Tibial nerve (tissue), 4 donors: ENCODE data around the gene NINJ2.

Experiments
- EP300 ChIP-seq, 2 donors: sonication (generic); formaldehyde crosslinking; IDR thresholded peaks; one replicate each; pipeline ENCODE4 v1.6.1; 2017; ENCODE audit warnings: antibody characterized with exemption in 2 of 2, mild to moderate bottlenecking in 1 of 2
- POLR2A ChIP-seq, 2 donors: fragments of 450-650 bp; IDR thresholded peaks; one replicate each; pipeline ENCODE4 v1.6.1; 2017; ENCODE audit warnings: antibody characterized with exemption in 2 of 2, mild to moderate bottlenecking in 2 of 2, moderate library complexity in 2 of 2
- TF ChIP-seq, protein P1 (sequence below), 5 experiments: fragments of 200-600 bp in 3 of 5; fragments of 450-650 bp in 2 of 5; sonication (generic) in 3 of 5; IDR thresholded peaks; one replicate each; pipeline ENCODE4 v1.5.1; 2016 to 2019; ENCODE audit warnings: antibody characterized with exemption in 5 of 5, mild to moderate bottlenecking in 3 of 5, moderate library complexity in 2 of 5

- TF ChIP-seq POLR2A (IDR thresholded peaks at IDR 0.05) (no peak), EP300 (IDR thresholded peaks at IDR 0.05) (no peak)
- TF ChIP-seq, protein P1, sequence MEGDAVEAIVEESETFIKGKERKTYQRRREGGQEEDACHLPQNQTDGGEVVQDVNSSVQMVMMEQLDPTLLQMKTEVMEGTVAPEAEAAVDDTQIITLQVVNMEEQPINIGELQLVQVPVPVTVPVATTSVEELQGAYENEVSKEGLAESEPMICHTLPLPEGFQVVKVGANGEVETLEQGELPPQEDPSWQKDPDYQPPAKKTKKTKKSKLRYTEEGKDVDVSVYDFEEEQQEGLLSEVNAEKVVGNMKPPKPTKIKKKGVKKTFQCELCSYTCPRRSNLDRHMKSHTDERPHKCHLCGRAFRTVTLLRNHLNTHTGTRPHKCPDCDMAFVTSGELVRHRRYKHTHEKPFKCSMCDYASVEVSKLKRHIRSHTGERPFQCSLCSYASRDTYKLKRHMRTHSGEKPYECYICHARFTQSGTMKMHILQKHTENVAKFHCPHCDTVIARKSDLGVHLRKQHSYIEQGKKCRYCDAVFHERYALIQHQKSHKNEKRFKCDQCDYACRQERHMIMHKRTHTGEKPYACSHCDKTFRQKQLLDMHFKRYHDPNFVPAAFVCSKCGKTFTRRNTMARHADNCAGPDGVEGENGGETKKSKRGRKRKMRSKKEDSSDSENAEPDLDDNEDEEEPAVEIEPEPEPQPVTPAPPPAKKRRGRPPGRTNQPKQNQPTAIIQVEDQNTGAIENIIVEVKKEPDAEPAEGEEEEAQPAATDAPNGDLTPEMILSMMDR (IDR thresholded peaks at IDR 0.05): no peak
Measured at GRCh38 chr12:666766-667308, 3.6 kb upstream of the NINJ2 start.
